Measurements from ENCODE around the gene POLA2. TPM values are rescaled to one million over a fixed set of nuclear protein-coding genes. Genes with fewer than 3 reads are reported as not detected.
"Not testable (repeated sequence)": the region's sequence is repeated elsewhere in the genome, so short reads cannot be mapped to it uniquely, and the experiment has no call there.

POLA2 gene
- total and polyA plus RNA-seq, 4 donors: 1.5 to 6.1 (median 3.2) TPM

- no peak overlapping the region for H3K4me3 ChIP-seq (ENCODE audit: low read depth in 1 of 3, low read length in 3 of 3)
- DNase-seq (ENCODE audit: low spot score): no peak
- 85% methylated on average over 4 of the region's 4 CpGs for WGBS
- no peak for TF ChIP-seq HNF4A (conservative IDR thresholded peaks at IDR 0.05)
- no peak for TF ChIP-seq MAX (IDR thresholded peaks at IDR 0.05)
- no peak for TF ChIP-seq EGR1 (IDR thresholded peaks at IDR 0.05; ENCODE audit: low read depth in 2 of 2)
- TF ChIP-seq TAF1 (conservative IDR thresholded peaks at IDR 0.05): no peak
- no peak for TF ChIP-seq REST (IDR thresholded peaks at IDR 0.05)
- no peak for TF ChIP-seq RAD21 (IDR thresholded peaks at IDR 0.05)
- no peaks in the 10 kb centered on the region for H3K36me3 ChIP-seq (ENCODE audit: control insufficient read depth in 4 of 4, insufficient read depth in 3 of 4, low read depth in 1 of 4, low read length in 3 of 4)
- H3K9ac ChIP-seq (ENCODE audit: low read depth in 1 of 2, low read length in 2 of 2): no peak overlapping the region
- no peak overlapping the region for H3K27ac ChIP-seq (ENCODE audit: low read depth in 1 of 2, low read length in 2 of 2)
- no peaks in the 10 kb centered on the region for H3K9me3 ChIP-seq (ENCODE audit: control insufficient read depth in 4 of 4, low read length in 3 of 4)
- H3K27me3 ChIP-seq (ENCODE audit: control insufficient read depth in 4 of 4, insufficient read depth in 4 of 4, low read length in 3 of 4): no peaks in the 10 kb centered on the region
- H3K4me1 ChIP-seq (ENCODE audit: control insufficient read depth in 4 of 4, insufficient read depth in 4 of 4, low read length in 3 of 4): peaks cover 0 to 4% (median 2%) of the 10 kb centered on the region in 4 donors
Observed at GRCh38 chr11:65243797-65244196, 18.0 kb upstream of the POLA2 start.

GRCh38 chr11:65245046-65245445 lies 16.7 kb upstream of the POLA2 start:
- not testable (repeated sequence) for H3K9ac ChIP-seq (ENCODE audit: low read depth in 1 of 2, low read length in 2 of 2); H3K27me3 ChIP-seq (ENCODE audit: control insufficient read depth in 4 of 4, insufficient read depth in 4 of 4, low read length in 3 of 4); H3K4me3 ChIP-seq (ENCODE audit: low read depth in 1 of 3, low read length in 3 of 3); H3K4me1 ChIP-seq (ENCODE audit: control insufficient read depth in 4 of 4, insufficient read depth in 4 of 4, low read length in 3 of 4); DNase-seq (ENCODE audit: low spot score); H3K36me3 ChIP-seq (ENCODE audit: control insufficient read depth in 4 of 4, insufficient read depth in 3 of 4, low read depth in 1 of 4, low read length in 3 of 4); H3K9me3 ChIP-seq (ENCODE audit: control insufficient read depth in 4 of 4, low read length in 3 of 4); H3K27ac ChIP-seq (ENCODE audit: low read depth in 1 of 2, low read length in 2 of 2)
- 91% methylated on average over 8 of the region's 8 CpGs for WGBS

- Histone ChIP-seq H3K4me1 (ENCODE audit: control insufficient read depth in 4 of 4, insufficient read depth in 4 of 4, low read length in 3 of 4) (peaks cover 0 to 11% (median 2%) of the 10 kb centered on the region in 4 donors), H3K27ac (ENCODE audit: low read depth in 1 of 2, low read length in 2 of 2) (no peak overlapping the region), H3K4me3 (ENCODE audit: low read depth in 1 of 3, low read length in 3 of 3) (no peak overlapping the region), H3K9me3 (ENCODE audit: control insufficient read depth in 4 of 4, low read length in 3 of 4) (no peaks in the 10 kb centered on the region), H3K27me3 (ENCODE audit: control insufficient read depth in 4 of 4, insufficient read depth in 4 of 4, low read length in 3 of 4) (no peaks in the 10 kb centered on the region), H3K9ac (ENCODE audit: low read depth in 1 of 2, low read length in 2 of 2) (no peak overlapping the region), H3K36me3 (ENCODE audit: control insufficient read depth in 4 of 4, insufficient read depth in 3 of 4, low read depth in 1 of 4, low read length in 3 of 4) (no peaks in the 10 kb centered on the region)
- TF ChIP-seq RXRA (IDR thresholded peaks at IDR 0.05) (no peak), FOXA1 (IDR thresholded peaks at IDR 0.05) (no peak), SP1 (IDR thresholded peaks at IDR 0.05) (no peak), GABPA (IDR thresholded peaks at IDR 0.05 in 1 of 2, conservative IDR thresholded peaks at IDR 0.05 in 1 of 2) (no peak), FOXA2 (IDR thresholded peaks at IDR 0.05) (no peak), TAF1 (conservative IDR thresholded peaks at IDR 0.05) (no peak), RAD21 (IDR thresholded peaks at IDR 0.05) (no peak), CTCF (IDR thresholded peaks at IDR 0.05; ENCODE audit: low read depth, low read length, missing input control) (no peak), ATF3 (IDR thresholded peaks at IDR 0.05) (no peak)
- DNase-seq (ENCODE audit: low spot score): no peak
- WGBS: 84% methylated on average over 5 of the region's 5 CpGs
Observed at GRCh38 chr11:65246506-65246905, 15.3 kb upstream of the POLA2 start.

GRCh38 chr11:65248184-65248710 lies 13.5 kb upstream of the POLA2 start:
- peaks cover 0 to 11% (median 2%) of the 10 kb centered on the region in 4 donors for H3K4me1 ChIP-seq (ENCODE audit: control insufficient read depth in 4 of 4, insufficient read depth in 4 of 4, low read length in 3 of 4)
- H3K9ac ChIP-seq (ENCODE audit: low read depth in 1 of 2, low read length in 2 of 2); DNase-seq (ENCODE audit: low spot score); H3K4me3 ChIP-seq (ENCODE audit: low read depth in 1 of 3, low read length in 3 of 3); H3K36me3 ChIP-seq (ENCODE audit: control insufficient read depth in 4 of 4, insufficient read depth in 3 of 4, low read depth in 1 of 4, low read length in 3 of 4); H3K27me3 ChIP-seq (ENCODE audit: control insufficient read depth in 4 of 4, insufficient read depth in 4 of 4, low read length in 3 of 4); H3K27ac ChIP-seq (ENCODE audit: low read depth in 1 of 2, low read length in 2 of 2); H3K9me3 ChIP-seq (ENCODE audit: control insufficient read depth in 4 of 4, low read length in 3 of 4): not testable (repeated sequence)
- WGBS: 86% methylated on average over 9 of the region's 9 CpGs
